Endothelial cell of umbilical vein (primary cell): ENCODE results near the gene LINC00237. TPM values are rescaled to one million over a fixed set of nuclear protein-coding genes. Genes with fewer than 3 reads are reported as not detected.
A peak's percentile ranks its signal among the peaks of the same experiment; 100 is the strongest.

ENCODE experiments used
- BruUV-seq: library from RNA; stranded (reverse); fragments of 400-500 nt; replicated peaks from 2 replicates; lab custom pipeline; 2021; lab: Mats Ljungman, UMichigan
- CTCF ChIA-PET: fragments of 300-600, 350-600 bp; sonication (Branson Sonifier 250); formaldehyde crosslinking; loops from one replicate; lab custom pipeline; 2021; ENCODE audit warnings: antibody characterized with exemption, inconsistent platforms; lab: Charles Lee
- POLR2A ChIA-PET: fragments of 300-600, 350-600 bp; sonication (Branson Sonifier 250); formaldehyde crosslinking; loops from one replicate; lab custom pipeline; 2021; ENCODE audit warnings: antibody characterized with exemption, inconsistent platforms; lab: Charles Lee
- DNase-seq: peaks from one replicate; pipeline ENCODE4 v3.0.0-alpha.2; 2011; ENCODE audit warnings: low read depth, low spot score
- FAIRE-seq: peaks from 2 replicates; lab custom pipeline; 2011; peaks lifted over from hg19 to GRCh38; lab: Jason Lieb, UNC
- H2AFZ ChIP-seq: 2 replicates; pipeline ENCODE4 v1.6.0; 2012; ENCODE audit warnings: low read depth, low read length, control low read depth, inconsistent platforms
- H3K27ac ChIP-seq: 2 replicates; pipeline ENCODE4 v1.5.1; 2011; ENCODE audit warnings: low read depth, mild to moderate bottlenecking, control low read depth, low read length, moderate library complexity; ENCODE audit not compliant: insufficient read depth
- H3K27me3 ChIP-seq, 2 experiments: 2 replicates each; pipeline versions ENCODE4 v1.6.0 to v1.6.1; 2011; ENCODE audit warnings: low read length in 2 of 2, mixed read lengths in 1 of 2; ENCODE audit not compliant: control insufficient read depth in 2 of 2, insufficient read depth in 2 of 2
- H3K36me3 ChIP-seq, 2 experiments: 2 replicates in 1 of 2; 3 replicates in 1 of 2; pipeline ENCODE4 v1.5.1; 2011; ENCODE audit warnings: low read length in 2 of 2, mild to moderate bottlenecking in 1 of 2, moderate library complexity in 1 of 2; ENCODE audit not compliant: control insufficient read depth in 2 of 2, insufficient read depth in 2 of 2; ENCODE audit errors: extremely low read depth in 1 of 2
- H3K4me1 ChIP-seq: 3 replicates; pipeline ENCODE4 v1.5.1; 2011; ENCODE audit warnings: mild to moderate bottlenecking, low read length; ENCODE audit not compliant: control insufficient read depth, insufficient read depth; ENCODE audit errors: extremely low read depth
- H3K4me2 ChIP-seq: 2 replicates; pipeline ENCODE4 v1.6.1; 2011; ENCODE audit warnings: low read length, control low read depth, mixed read lengths; ENCODE audit not compliant: insufficient read depth
- H3K4me3 ChIP-seq, 3 experiments: fragments of 200-600 bp in 1 of 3; sonication (generic), shearing (Covaris generic) in 1 of 3; replicated peaks in 1 of 3; 2 replicates each; pipeline ENCODE4 v1.5.1; 2011 to 2016; ENCODE audit warnings: control low read depth in 3 of 3, low read length in 3 of 3, mild to moderate bottlenecking in 2 of 3, inconsistent platforms in 1 of 3, low read depth in 1 of 3, moderate library complexity in 1 of 3; ENCODE audit not compliant: insufficient read depth in 1 of 3
- H3K79me2 ChIP-seq: 2 replicates; pipeline ENCODE4 v1.6.0; 2012; ENCODE audit warnings: low read length, inconsistent platforms; ENCODE audit not compliant: control insufficient read depth, insufficient read depth
- H3K9ac ChIP-seq: replicated peaks from 2 replicates; pipeline ENCODE3; 2011; ENCODE audit warnings: low read length, control low read depth; ENCODE audit not compliant: insufficient read depth; ENCODE audit errors: extremely low read depth
- H3K9me1 ChIP-seq: replicated peaks from 3 replicates; pipeline ENCODE4 v1.6.0; 2011; ENCODE audit warnings: mild to moderate bottlenecking, low read length; ENCODE audit not compliant: control insufficient read depth, insufficient read depth; ENCODE audit errors: extremely low read depth
- H3K9me3 ChIP-seq: replicated peaks from 2 replicates; pipeline ENCODE4 v1.5.1; 2012; ENCODE audit warnings: low read length, inconsistent platforms; ENCODE audit not compliant: control insufficient read depth, insufficient read depth
- H4K20me1 ChIP-seq: replicated peaks from 2 replicates; pipeline ENCODE3; 2011; ENCODE audit warnings: mild to moderate bottlenecking, low read length; ENCODE audit not compliant: control insufficient read depth, insufficient read depth; ENCODE audit errors: extremely low read depth
- CTCF ChIP-seq, 2 donors: IDR thresholded peaks; 1 replicate in 1 of 2; 2 replicates in 1 of 2; pipeline ENCODE4 v1.5.1; 2011; ENCODE audit warnings: low read length in 2 of 2, mild to moderate bottlenecking in 2 of 2, moderate library complexity in 2 of 2, control low read depth in 1 of 2, inconsistent platforms in 1 of 2, low read depth in 1 of 2; ENCODE audit not compliant: insufficient read depth in 1 of 2; ENCODE audit errors: extremely low read depth in 1 of 2
- EZH2 ChIP-seq: IDR thresholded peaks from 2 replicates; pipeline ENCODE4 v1.6.1; 2012; ENCODE audit warnings: borderline replicate concordance, low read depth, mild to moderate bottlenecking, moderate library complexity, low read length, inconsistent platforms; ENCODE audit not compliant: severe bottlenecking
- FOS ChIP-seq: IDR thresholded peaks from 2 replicates; pipeline ENCODE4 v1.6.1; 2011; ENCODE audit warnings: mild to moderate bottlenecking, low read length, moderate library complexity, borderline replicate concordance; ENCODE audit not compliant: insufficient read depth
- GATA2 ChIP-seq: IDR thresholded peaks from 2 replicates; pipeline ENCODE4 v1.7.0; 2011; ENCODE audit warnings: low read depth, mild to moderate bottlenecking, moderate library complexity, mixed read lengths, low read length; ENCODE audit not compliant: insufficient read length, insufficient read depth
- JUN ChIP-seq: IDR thresholded peaks from 2 replicates; pipeline ENCODE4 v1.6.1; 2011; ENCODE audit warnings: borderline replicate concordance, low read depth; ENCODE audit not compliant: insufficient read length, insufficient read depth
- MAX ChIP-seq: IDR thresholded peaks from 2 replicates; pipeline ENCODE4 v1.6.1; 2011; ENCODE audit not compliant: insufficient read depth, insufficient read length
- MYC ChIP-seq: IDR thresholded peaks from one replicate; pipeline ENCODE4 v1.6.1; 2011; ENCODE audit warnings: mild to moderate bottlenecking, low read depth, low read length
- POLR2A ChIP-seq: IDR thresholded peaks from 2 replicates; pipeline ENCODE4 v1.6.1; 2012; ENCODE audit warnings: low read depth, mild to moderate bottlenecking, control low read depth, low read length
- POLR2AphosphoS5 ChIP-seq: IDR thresholded peaks from 2 replicates; pipeline ENCODE4 v1.6.1; 2012; ENCODE audit warnings: low read depth, mild to moderate bottlenecking, control low read depth, low read length, moderate library complexity; ENCODE audit not compliant: insufficient read depth
- dilution Hi-C: fragments of 300-500 bp; cut with MboI; formaldehyde crosslinking; loops from one replicate; pipeline ENCODE4 v1.15.0; 2019; ENCODE audit warnings: low sequenced_read_pairs; ENCODE audit not compliant: extremely low pct_ligation_motif_present
- intact Hi-C: fragments of 100-400 bp; cut with micrococcal nuclease; formaldehyde crosslinking; loops from one replicate; pipeline ENCODE4 v1.10.0; 2022
- polyA plus RNA-seq, 4 experiments: library from polyadenylated mRNA; depleted of rRNA in 3 of 4; stranded (reverse) in 3 of 4; unstranded in 1 of 4; fragments of >200 nt; gene quantifications; 2 replicates each; pipeline versions ENCODE4 v1.2.1 to v1.2.3, GENCODE V29; 2011 to 2012; ENCODE audit warnings: missing spikeins in 1 of 4
- total RNA-seq: library from RNA; stranded (reverse); gene quantifications from 2 replicates; pipeline ENCODE4 v1.2.3, GENCODE V29; 2021

Gene LINC00237
- total and polyA plus RNA-seq, 2 donors (not counting 3 experiments of a cell fraction or from before 2014, with no cell fraction given) = not detected

GRCh38 chr20:21048841-21049273 is 57.3 kb downstream of the LINC00237 start:
- Histone ChIP-seq H3K27me3 (peaks cover 0 to 2% of the 10 kb centered on the region in 2 experiments), H3K9me1 (no peaks in the 10 kb centered on the region), H3K9ac (no peak overlapping the region), H4K20me1 (no peaks in the 10 kb centered on the region), H3K27ac (no peak overlapping the region), H3K4me1 (no peaks in the 10 kb centered on the region), H3K4me3 (no peak overlapping the region), H3K36me3 (no peaks in the 10 kb centered on the region), H3K9me3 (no peaks in the 10 kb centered on the region), H3K79me2 (no peaks in the 10 kb centered on the region), H3K4me2 (no peak overlapping the region), H2AFZ (no peak overlapping the region)
- dilution Hi-C loops (no loop called here), intact Hi-C loops (loop anchor here (1.0 to 10.0 kb wide), 5 partner anchors 76 to 456 kb away; no protein-coding TSS in a partner anchor)
- ChIA-PET CTCF (interaction anchor here (0.5 to 4.1 kb wide), 31 partner anchors 9 to 522 kb away, joined by 3 to 60 read pairs (median 4); partner anchors contain the start of gene KIZ), POLR2A (no interaction called here)
- FAIRE-seq (peak; percentile 40), DNase-seq (peak; percentile 10)
- TF ChIP-seq CTCF (IDR thresholded peaks at IDR 0.05; ENCODE audit: extremely low read depth in 1 of 2, insufficient read depth in 1 of 2, low read depth in 1 of 2, low read length in 2 of 2) = peak; percentile 73 to 81
- no peak for TF ChIP-seq GATA2
- BruUV-seq = no TSS peak

- dilution Hi-C loops = no loop called here
- DNase-seq = no peak
- FAIRE-seq = no peak
These were observed 58.2 kb downstream of the LINC00237 start for GRCh38 chr20:21047981-21048380.

More at GRCh38 chr20:21047981-21048380, 58.2 kb downstream of the LINC00237 start:
- Histone ChIP-seq H3K4me1 (no peaks in the 10 kb centered on the region), H2AFZ (no peak overlapping the region), H3K79me2 (no peaks in the 10 kb centered on the region), H3K27ac (no peak overlapping the region), H3K4me3 (no peak overlapping the region), H3K36me3 (no peaks in the 10 kb centered on the region), H3K9ac (no peak overlapping the region), H3K9me1 (no peaks in the 10 kb centered on the region), H4K20me1 (no peaks in the 10 kb centered on the region), H3K9me3 (no peaks in the 10 kb centered on the region), H3K4me2 (no peak overlapping the region), H3K27me3 (peaks cover 0 to 2% of the 10 kb centered on the region in 2 experiments)
- intact Hi-C loops = loop anchor here (2.0 to 10.0 kb wide), 3 partner anchors 77 to 189 kb away; no protein-coding TSS in a partner anchor
- BruUV-seq = no TSS peak
- CTCF ChIA-PET = interaction anchor here (0.9 to 4.1 kb wide), 19 partner anchors 8 to 523 kb away, joined by 3 to 60 read pairs (median 5); no protein-coding TSS in a partner anchor
- POLR2A ChIA-PET = no interaction called here
- no peak for TF ChIP-seq MYC
- no peak for TF ChIP-seq JUN
- TF ChIP-seq POLR2AphosphoS5 = no peak
- no peak for TF ChIP-seq CTCF (IDR thresholded peaks at IDR 0.05; ENCODE audit: extremely low read depth in 1 of 2, insufficient read depth in 1 of 2, low read depth in 1 of 2, low read length in 2 of 2)
- TF ChIP-seq MAX = no peak
- no peak for TF ChIP-seq POLR2A
- TF ChIP-seq EZH2 = no peak
- no peak for TF ChIP-seq FOS
- no peak for TF ChIP-seq GATA2
